Vagina (tissue), 2 donors: ENCODE results near the gene MYB. TPM values are rescaled to one million over a fixed set of nuclear protein-coding genes. Genes with fewer than 3 reads are reported as not detected.

ENCODE experiments used
- DNase-seq, 2 donors: peaks; one replicate each; pipeline ENCODE4 v3.0.0-alpha.2; 2017; ENCODE audit errors: extremely low spot score in 2 of 2
- H3K27ac ChIP-seq: fragments of 200-600 bp; sonication (generic); one replicate; pipeline ENCODE4 v1.5.1; 2019
- H3K27me3 ChIP-seq: fragments of 200-600 bp; sonication (generic); one replicate; pipeline ENCODE4 v1.5.1; 2019
- H3K36me3 ChIP-seq, 2 donors: fragments of 200-600 bp; sonication (generic); one replicate each; pipeline ENCODE4 v1.5.1; 2017 to 2019
- H3K4me1 ChIP-seq: fragments of 200-600 bp; sonication (generic); one replicate; pipeline ENCODE4 v1.5.1; 2019
- H3K4me3 ChIP-seq, 2 donors: fragments of 200-600 bp; sonication (generic); 1 replicate in 1 of 2; 2 replicates in 1 of 2; pipeline ENCODE4 v1.5.1; 2016 to 2019
- H3K9me3 ChIP-seq: fragments of 200-600 bp; sonication (generic); one replicate; pipeline ENCODE4 v1.5.1; 2019
- POLR2A ChIP-seq, 2 donors: fragments of 450-650 bp; IDR thresholded peaks; one replicate each; pipeline ENCODE4 v1.6.1; 2017; ENCODE audit warnings: antibody characterized with exemption in 2 of 2, mild to moderate bottlenecking in 2 of 2, moderate library complexity in 2 of 2
- POLR2AphosphoS5 ChIP-seq, 2 donors: sonication (generic); formaldehyde crosslinking; IDR thresholded peaks; one replicate each; pipeline ENCODE4 v1.9.0; 2017; ENCODE audit warnings: antibody characterized with exemption in 2 of 2, mild to moderate bottlenecking in 2 of 2, low read depth in 1 of 2; ENCODE audit not compliant: insufficient read depth in 1 of 2
- intact Hi-C: fragments of 100-400 bp; cut with DNase I; formaldehyde crosslinking; loops from one replicate; pipeline ENCODE4 v1.15.1; 2023
- total RNA-seq: library from RNA; depleted of rRNA; stranded (reverse); fragments of >200 nt; gene quantifications from one replicate; pipeline ENCODE4 v1.2.3, GENCODE V29; 2016
- TF ChIP-seq, protein P1 (sequence below), 3 experiments: fragments of 450-650 bp in 2 of 3; fragments of 200-600 bp in 1 of 3; sonication (generic) in 1 of 3; IDR thresholded peaks; one replicate each; pipeline ENCODE4 v1.5.1; 2017 to 2019; ENCODE audit warnings: antibody characterized with exemption in 3 of 3, mild to moderate bottlenecking in 2 of 3, moderate library complexity in 2 of 3

MYB gene
- total RNA-seq, 1 donor from 2014 or later: 2.5 TPM

- TF ChIP-seq POLR2AphosphoS5 (IDR thresholded peaks at IDR 0.05; ENCODE audit: insufficient read depth in 1 of 2, low read depth in 1 of 2) (no peak), POLR2A (IDR thresholded peaks at IDR 0.05) (no peak)
- TF ChIP-seq, protein P1, sequence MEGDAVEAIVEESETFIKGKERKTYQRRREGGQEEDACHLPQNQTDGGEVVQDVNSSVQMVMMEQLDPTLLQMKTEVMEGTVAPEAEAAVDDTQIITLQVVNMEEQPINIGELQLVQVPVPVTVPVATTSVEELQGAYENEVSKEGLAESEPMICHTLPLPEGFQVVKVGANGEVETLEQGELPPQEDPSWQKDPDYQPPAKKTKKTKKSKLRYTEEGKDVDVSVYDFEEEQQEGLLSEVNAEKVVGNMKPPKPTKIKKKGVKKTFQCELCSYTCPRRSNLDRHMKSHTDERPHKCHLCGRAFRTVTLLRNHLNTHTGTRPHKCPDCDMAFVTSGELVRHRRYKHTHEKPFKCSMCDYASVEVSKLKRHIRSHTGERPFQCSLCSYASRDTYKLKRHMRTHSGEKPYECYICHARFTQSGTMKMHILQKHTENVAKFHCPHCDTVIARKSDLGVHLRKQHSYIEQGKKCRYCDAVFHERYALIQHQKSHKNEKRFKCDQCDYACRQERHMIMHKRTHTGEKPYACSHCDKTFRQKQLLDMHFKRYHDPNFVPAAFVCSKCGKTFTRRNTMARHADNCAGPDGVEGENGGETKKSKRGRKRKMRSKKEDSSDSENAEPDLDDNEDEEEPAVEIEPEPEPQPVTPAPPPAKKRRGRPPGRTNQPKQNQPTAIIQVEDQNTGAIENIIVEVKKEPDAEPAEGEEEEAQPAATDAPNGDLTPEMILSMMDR (IDR thresholded peaks at IDR 0.05): no peak
Observed at GRCh38 chr6:135219346-135219745, 38.2 kb downstream of the MYB start.

DNA sequence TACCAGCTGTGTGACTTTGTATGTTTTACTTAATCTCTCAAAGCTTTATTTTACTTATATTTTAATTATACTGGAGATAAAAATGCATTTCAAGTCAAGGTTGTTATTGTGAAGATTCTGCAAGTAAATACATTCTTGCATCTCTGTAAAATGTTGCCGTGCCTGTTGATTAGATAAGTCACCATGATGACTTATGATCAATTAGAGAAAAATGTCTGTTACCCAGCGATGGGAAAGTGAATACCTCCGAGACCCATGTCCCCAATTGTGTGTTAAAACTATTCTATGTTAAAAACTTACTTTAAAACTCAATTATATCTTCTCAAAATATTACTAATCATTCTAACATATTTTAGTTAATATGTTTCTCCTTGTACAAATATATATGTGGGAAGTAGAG, 39.9 kb downstream of the MYB start:
- no peaks in the 10 kb centered on the region for H3K9me3 ChIP-seq
- no peak overlapping the region for H3K4me3 ChIP-seq
- H3K27ac ChIP-seq: no peak overlapping the region
- no peaks in the 10 kb centered on the region for H3K36me3 ChIP-seq
- intact Hi-C loops: no loop called here
- no peaks in the 10 kb centered on the region for H3K4me1 ChIP-seq
- no peaks in the 10 kb centered on the region for H3K27me3 ChIP-seq
- DNase-seq: no peak
- TF ChIP-seq POLR2AphosphoS5 (IDR thresholded peaks at IDR 0.05; ENCODE audit: insufficient read depth in 1 of 2, low read depth in 1 of 2) (no peak), POLR2A (IDR thresholded peaks at IDR 0.05) (no peak)
- TF ChIP-seq, protein P1 (IDR thresholded peaks at IDR 0.05): no peak

More at GRCh38 chr6:135219346-135219745, 38.2 kb downstream of the MYB start:
- H3K36me3 ChIP-seq: no peaks in the 10 kb centered on the region
- H3K27ac ChIP-seq: no peak overlapping the region
- no peaks in the 10 kb centered on the region for H3K4me1 ChIP-seq
- intact Hi-C loops: no loop called here
- no peaks in the 10 kb centered on the region for H3K9me3 ChIP-seq
- DNase-seq: no peak
- no peak overlapping the region for H3K4me3 ChIP-seq
- no peaks in the 10 kb centered on the region for H3K27me3 ChIP-seq

DNA sequence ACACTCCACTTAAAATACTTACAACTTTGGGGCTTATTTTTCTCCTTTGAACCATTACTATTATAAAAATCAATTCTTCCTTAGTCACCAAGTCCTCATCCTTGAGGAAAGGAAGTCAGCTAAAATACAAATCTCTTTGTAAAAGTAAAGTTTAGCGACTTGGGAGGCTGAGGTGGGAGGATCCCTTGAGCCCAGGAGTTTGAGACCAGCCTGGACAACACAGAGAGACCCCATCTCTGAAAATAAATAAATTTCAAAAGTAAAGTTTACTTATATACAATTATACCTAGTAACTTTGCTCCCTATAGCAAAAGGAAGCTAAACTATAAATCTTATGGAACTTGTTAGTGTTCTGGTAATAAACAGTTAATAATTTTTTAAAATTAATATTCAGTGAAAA, 40.4 kb downstream of the MYB start:
- Histone ChIP-seq H3K36me3 (no peaks in the 10 kb centered on the region), H3K4me3 (no peak overlapping the region), H3K27ac (no peak overlapping the region), H3K4me1 (no peaks in the 10 kb centered on the region), H3K27me3 (no peaks in the 10 kb centered on the region), H3K9me3 (no peaks in the 10 kb centered on the region)
- TF ChIP-seq POLR2A (IDR thresholded peaks at IDR 0.05) (no peak), POLR2AphosphoS5 (IDR thresholded peaks at IDR 0.05; ENCODE audit: insufficient read depth in 1 of 2, low read depth in 1 of 2) (no peak)
- TF ChIP-seq, protein P1 (IDR thresholded peaks at IDR 0.05): no peak
- no peak for DNase-seq
- intact Hi-C loops: no loop called here

DNA sequence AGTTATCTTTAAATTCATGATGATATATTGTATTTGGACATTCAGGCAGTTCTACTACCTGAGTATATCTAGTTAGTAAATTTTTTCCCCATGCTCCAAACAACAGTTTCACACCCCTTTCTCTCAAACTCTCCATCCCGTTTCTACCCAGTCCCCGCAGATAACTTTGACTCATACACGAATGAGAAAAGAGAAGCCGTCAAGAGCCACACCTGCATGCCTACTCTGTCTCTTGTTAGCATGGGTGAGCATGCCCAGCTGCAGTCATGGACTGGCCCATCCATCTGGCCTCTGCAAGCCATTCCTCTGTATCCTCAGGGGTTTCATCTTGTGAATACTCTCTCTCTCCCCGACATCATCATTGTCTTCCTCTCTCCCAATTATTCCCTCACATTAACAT, 41.5 kb downstream of the MYB start:
- intact Hi-C loops: no loop called here

DNA sequence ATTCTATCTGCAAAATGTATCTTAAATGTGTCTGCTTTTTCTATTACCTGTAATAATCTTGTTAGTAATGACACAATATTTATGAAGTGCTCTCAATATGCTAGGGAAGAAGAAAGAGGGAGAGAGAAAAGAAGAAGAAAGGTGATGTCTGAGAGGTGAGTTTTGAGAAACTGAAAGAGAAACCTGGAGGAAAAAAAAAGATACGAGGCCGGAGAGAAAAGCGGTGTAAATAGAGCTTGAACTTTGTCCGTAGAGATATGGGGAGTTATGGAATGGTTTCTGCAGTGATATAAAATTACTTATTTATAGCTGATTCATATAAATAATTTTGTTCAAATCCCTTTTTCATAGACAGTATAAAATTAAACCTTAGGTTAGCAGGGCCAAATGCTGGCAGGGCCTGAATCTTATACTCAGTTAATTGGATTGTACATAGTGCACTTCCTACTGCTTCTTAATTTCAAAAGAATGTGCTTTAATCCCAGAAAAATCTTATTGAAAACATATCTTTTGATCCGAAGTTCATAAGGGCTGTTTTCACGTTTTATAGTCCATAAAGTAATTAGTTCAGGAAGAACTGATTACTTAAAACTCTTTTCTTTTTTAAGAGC, 43.0 kb downstream of the MYB start:
- no peak for TF ChIP-seq POLR2AphosphoS5 (IDR thresholded peaks at IDR 0.05; ENCODE audit: insufficient read depth in 1 of 2, low read depth in 1 of 2)
- TF ChIP-seq POLR2A (IDR thresholded peaks at IDR 0.05): no peak
- TF ChIP-seq, protein P1 (IDR thresholded peaks at IDR 0.05): no peak
- DNase-seq: no peak
- Histone ChIP-seq H3K36me3 (no peaks in the 10 kb centered on the region), H3K27ac (no peak overlapping the region), H3K4me1 (no peaks in the 10 kb centered on the region), H3K4me3 (no peak overlapping the region), H3K9me3 (no peaks in the 10 kb centered on the region), H3K27me3 (no peaks in the 10 kb centered on the region)
- intact Hi-C loops: no loop called here

More for the DNA sequence above, 41.5 kb downstream of the MYB start:
- Histone ChIP-seq H3K9me3 (no peaks in the 10 kb centered on the region), H3K27ac (no peak overlapping the region), H3K27me3 (no peaks in the 10 kb centered on the region), H3K4me1 (no peaks in the 10 kb centered on the region), H3K36me3 (no peaks in the 10 kb centered on the region), H3K4me3 (no peak overlapping the region)
- no peak for DNase-seq
- TF ChIP-seq POLR2AphosphoS5 (IDR thresholded peaks at IDR 0.05; ENCODE audit: insufficient read depth in 1 of 2, low read depth in 1 of 2): no peak
- TF ChIP-seq, protein P1 (IDR thresholded peaks at IDR 0.05): no peak
